NB4 (cell line): ENCODE results near the gene NSUN3.

Source experiments
- DNase-seq: peaks from one replicate; pipeline ENCODE4 v3.0.0; 2010; ENCODE audit warnings: low read depth
- H3K4me3 ChIP-seq: one replicate; pipeline ENCODE4 v1.5.1; 2011; ENCODE audit warnings: mild to moderate bottlenecking, low read depth, low read length, moderate library complexity
- MYC ChIP-seq: IDR thresholded peaks from 2 replicates; pipeline ENCODE4 v1.6.1; 2011; ENCODE audit warnings: low read depth, low read length
- POLR2A ChIP-seq: IDR thresholded peaks from 2 replicates; pipeline ENCODE4 v1.6.1; 2011; ENCODE audit warnings: mild to moderate bottlenecking; ENCODE audit not compliant: insufficient read length; ENCODE audit errors: extremely low read depth
- TF ChIP-seq, protein P1 (sequence below): IDR thresholded peaks from one replicate; pipeline ENCODE4 v1.5.1; 2012; ENCODE audit warnings: low read depth, low read length
- TF ChIP-seq, protein P2 (sequence below): IDR thresholded peaks from 2 replicates; pipeline ENCODE4 v1.6.1; 2011; ENCODE audit warnings: low read depth, low read length

The NSUN3 gene

DNA sequence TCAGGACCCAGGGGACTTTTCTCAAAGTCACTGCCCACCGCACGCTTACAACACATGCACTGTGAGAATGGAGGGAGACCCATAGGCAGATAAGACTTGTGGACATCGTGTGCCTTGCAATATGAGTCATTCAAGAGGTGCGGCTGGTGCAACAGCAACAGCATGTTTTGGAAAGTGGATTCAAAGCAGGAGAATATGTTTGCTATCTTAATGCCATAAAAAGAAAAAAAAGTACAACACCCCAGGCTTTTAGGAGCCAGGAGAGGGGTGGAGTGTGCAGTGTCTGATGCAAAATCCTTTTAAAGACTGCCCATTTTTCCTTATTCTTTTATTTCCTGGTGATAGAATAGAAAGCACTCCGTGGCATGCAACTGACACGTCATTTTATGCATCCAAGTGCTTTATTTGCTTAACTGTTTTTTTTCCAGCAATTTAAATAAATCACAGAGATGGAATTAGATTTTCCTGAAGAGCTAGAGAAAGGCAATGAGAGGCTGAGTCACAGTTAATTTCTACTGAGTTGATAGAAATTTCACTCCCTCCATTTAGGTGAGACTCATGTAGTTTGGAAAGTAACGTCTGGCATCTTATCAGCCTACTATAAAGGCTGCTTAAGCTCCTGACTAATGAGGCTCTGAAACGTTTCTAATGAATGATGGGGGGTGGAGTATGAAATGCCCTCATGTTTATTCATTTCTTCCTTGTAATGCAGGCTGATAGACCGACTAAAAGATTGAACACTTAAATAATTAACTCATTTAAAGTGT, 96.4 kb downstream of the NSUN3 start:
- H3K4me3 ChIP-seq: no peak overlapping the region
- TF ChIP-seq, protein P1, sequence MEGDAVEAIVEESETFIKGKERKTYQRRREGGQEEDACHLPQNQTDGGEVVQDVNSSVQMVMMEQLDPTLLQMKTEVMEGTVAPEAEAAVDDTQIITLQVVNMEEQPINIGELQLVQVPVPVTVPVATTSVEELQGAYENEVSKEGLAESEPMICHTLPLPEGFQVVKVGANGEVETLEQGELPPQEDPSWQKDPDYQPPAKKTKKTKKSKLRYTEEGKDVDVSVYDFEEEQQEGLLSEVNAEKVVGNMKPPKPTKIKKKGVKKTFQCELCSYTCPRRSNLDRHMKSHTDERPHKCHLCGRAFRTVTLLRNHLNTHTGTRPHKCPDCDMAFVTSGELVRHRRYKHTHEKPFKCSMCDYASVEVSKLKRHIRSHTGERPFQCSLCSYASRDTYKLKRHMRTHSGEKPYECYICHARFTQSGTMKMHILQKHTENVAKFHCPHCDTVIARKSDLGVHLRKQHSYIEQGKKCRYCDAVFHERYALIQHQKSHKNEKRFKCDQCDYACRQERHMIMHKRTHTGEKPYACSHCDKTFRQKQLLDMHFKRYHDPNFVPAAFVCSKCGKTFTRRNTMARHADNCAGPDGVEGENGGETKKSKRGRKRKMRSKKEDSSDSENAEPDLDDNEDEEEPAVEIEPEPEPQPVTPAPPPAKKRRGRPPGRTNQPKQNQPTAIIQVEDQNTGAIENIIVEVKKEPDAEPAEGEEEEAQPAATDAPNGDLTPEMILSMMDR: no peak
- no peak for TF ChIP-seq MYC
- TF ChIP-seq, protein P2, sequence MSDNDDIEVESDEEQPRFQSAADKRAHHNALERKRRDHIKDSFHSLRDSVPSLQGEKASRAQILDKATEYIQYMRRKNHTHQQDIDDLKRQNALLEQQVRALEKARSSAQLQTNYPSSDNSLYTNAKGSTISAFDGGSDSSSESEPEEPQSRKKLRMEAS: no peak
- no peak for TF ChIP-seq POLR2A
- peak; percentile 65 for DNase-seq

DNA sequence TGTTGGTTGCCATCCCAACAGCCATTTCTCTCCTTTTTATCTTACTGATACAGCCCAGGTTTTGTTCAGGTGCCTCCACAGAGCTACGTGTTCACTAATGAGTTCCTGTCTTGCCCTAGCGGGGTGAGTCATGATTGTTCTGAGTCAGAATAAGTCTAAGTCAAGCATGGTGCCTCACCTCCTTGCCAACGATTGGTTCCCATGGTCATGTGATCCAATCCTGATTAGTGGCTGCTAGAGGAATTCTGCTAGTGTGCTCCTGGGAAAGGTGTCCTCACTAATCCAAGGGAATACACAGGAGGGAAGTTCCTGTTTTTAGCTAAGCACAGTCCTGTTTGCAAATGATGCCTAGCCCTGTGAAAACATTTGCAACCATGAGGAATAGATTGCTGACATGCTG, 99.8 kb downstream of the NSUN3 start:
- peak; percentile 6 for DNase-seq
- TF ChIP-seq, protein P2: no peak
- no peak for TF ChIP-seq MYC
- TF ChIP-seq POLR2A: no peak
- H3K4me3 ChIP-seq: no peak overlapping the region

DNA sequence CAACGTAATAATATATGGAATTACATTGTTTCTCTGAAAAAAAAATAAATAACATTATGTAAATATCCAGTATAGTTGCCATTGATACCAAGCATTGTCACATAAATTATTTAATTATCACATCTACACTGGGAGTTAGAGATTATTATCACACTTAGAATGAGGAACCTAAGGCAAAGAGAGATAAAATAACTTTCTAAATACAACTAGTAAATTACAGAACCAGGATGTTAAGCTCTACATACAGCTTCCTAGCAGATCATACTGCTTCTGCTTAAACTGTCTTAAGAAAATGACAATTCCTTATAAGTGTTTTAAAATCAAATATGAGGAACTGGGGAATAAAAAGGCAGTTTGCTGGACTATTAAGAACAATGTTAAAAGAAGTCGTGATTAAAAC, 104.5 kb downstream of the NSUN3 start:
- DNase-seq: no peak
- no peak overlapping the region for H3K4me3 ChIP-seq
- TF ChIP-seq, protein P2: no peak
- TF ChIP-seq MYC (no peak), POLR2A (no peak)
- TF ChIP-seq, protein P1: no peak

DNA sequence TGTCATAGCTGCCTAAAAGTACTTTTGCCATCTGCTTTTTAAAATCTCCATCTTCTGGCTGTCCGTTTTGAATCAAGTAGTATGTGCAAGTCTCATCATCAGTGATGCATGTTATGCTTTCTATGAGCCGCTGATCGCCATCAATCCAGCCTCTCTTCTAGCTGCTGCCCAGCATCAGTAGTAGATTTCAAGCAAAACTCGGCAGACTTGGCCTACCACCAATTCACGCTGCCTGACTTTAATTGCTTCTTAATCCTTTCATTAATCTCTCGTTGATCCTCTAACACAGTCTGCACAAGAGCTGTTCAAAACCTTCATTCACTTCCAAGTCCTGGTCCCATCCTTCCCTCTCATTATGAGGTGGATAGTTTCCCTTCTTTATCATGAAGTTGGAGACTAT, 104.9 kb downstream of the NSUN3 start:
- no peak overlapping the region for H3K4me3 ChIP-seq
- DNase-seq: no peak
- TF ChIP-seq, protein P1: no peak
- no peak for TF ChIP-seq MYC
- TF ChIP-seq, protein P2: no peak
- TF ChIP-seq POLR2A: no peak

DNA sequence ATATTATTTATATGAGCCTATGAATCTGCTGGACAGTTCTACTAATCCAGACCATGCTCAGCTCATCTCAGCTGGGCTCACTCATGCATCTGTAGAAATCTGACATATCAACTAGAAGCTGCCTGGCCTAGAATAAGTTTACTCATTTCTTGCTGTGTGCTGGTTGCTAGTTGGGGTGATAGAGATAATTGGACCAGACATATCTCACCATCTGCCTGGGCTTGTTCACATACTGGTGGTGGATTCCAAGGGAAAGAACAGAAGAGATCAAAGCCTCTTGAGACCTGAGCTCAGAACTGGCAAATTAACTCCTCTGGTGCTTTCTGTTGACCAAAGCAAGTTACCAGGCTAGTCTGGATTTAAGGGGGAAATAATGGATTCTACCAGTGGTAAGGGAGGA, 109.1 kb downstream of the NSUN3 start:
- TF ChIP-seq MYC: no peak
- TF ChIP-seq, protein P2: no peak
- TF ChIP-seq, protein P1: no peak
- no peak for TF ChIP-seq POLR2A
- H3K4me3 ChIP-seq: no peak overlapping the region
- no peak for DNase-seq

DNA sequence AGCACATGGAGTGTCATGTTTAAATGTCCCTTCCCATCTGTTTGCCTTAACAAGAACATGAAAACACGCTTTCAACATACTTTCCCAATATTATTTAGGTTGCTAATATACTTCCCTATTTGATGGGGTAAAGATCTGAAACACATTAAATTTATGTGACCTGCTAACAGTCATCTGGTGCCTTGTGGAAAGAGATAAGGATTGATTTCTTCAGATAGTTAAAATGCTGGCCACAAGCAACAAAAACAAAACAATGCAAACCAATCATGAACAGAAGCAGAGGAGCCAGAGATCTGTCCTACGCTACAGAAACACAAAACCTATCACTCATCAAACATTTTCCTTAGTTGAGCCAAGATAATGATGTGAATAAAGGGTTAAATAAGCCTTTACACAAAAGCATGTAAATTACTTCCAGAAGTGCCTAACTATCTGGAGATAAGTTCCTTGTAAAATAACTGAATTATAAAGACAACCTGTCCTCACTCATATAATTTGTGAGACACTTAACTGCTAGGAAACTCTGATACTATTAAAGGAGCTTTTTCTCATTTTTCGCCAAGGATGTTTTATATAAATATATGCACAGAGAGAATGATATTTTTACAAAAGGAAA, 109.9 kb downstream of the NSUN3 start:
- DNase-seq: no peak
- TF ChIP-seq, protein P2: no peak
- TF ChIP-seq MYC: no peak
- no peak for TF ChIP-seq POLR2A
- TF ChIP-seq, protein P1: no peak

More for the DNA sequence above, 109.9 kb downstream of the NSUN3 start:
- H3K4me3 ChIP-seq: no peak overlapping the region
